Measurements from ENCODE around the gene ADAMTS2. TPM values are rescaled to one million over a fixed set of nuclear protein-coding genes. Genes with fewer than 3 reads are reported as not detected.

Gene ADAMTS2
- total RNA-seq, 1 experiment from 2014 or later = 3.9 TPM

DNA sequence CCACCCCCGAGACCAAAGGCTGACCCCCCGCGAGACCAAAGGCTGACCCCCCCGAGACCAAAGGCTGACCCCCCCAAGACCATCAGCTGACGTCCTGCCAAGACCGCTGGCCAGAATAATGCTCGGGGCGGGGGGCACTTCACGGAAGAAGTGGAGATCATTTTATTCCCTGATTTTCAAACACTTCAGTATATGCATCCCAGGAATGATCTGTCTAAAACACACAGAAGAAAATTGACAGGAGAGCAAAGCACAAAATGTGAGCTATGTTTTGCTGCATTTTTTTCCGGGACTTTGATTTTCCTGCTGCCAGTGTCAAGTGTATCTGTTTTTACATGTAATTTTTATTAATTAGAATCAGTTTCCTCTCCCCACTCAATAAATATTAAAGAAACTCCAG lies 67.1 kb downstream of the ADAMTS2 start:
- BruUV-seq (replicated peaks) = no TSS peak
- no peaks in the 10 kb centered on the region for H3K9me3 ChIP-seq (ENCODE audit: control insufficient read depth in 1 of 2, insufficient read depth in 1 of 2, low read depth in 1 of 2, low read length in 2 of 2)
- TF ChIP-seq YY1 (IDR thresholded peaks at IDR 0.05; ENCODE audit: extremely low read depth, insufficient replicate concordance, low read depth, low read length) (no peak), ELF1 (IDR thresholded peaks at IDR 0.05; ENCODE audit: borderline replicate concordance, low read depth) (no peak), TCF7L2 (IDR thresholded peaks at IDR 0.05; ENCODE audit: borderline replicate concordance, extremely low read depth, insufficient read depth, insufficient read length) (no peak), EGR1 (IDR thresholded peaks at IDR 0.05; ENCODE audit: low read depth) (no peak)
- no peaks in the 10 kb centered on the region for H4K20me1 ChIP-seq (ENCODE audit: insufficient read depth)
- ChIA-PET POLR2A (no interaction called here), CTCF (no interaction called here), RAD21 (ENCODE audit: low non-redundant PET in 1 of 2, low total read pairs in 2 of 2, uncharacterized antibody in 2 of 2, unreplicated experiment in 2 of 2) (no interaction called here)
- H3K9me2 ChIP-seq (ENCODE audit: insufficient read depth) = no peaks in the 10 kb centered on the region
- H3K27me3 ChIP-seq (ENCODE audit: insufficient read depth, low read length) = no peaks in the 10 kb centered on the region
- no peak overlapping the region for H3K4me3 ChIP-seq (replicated peaks in 1 of 2; ENCODE audit: low read depth in 1 of 2, low read length in 2 of 2)
- H2AFZ ChIP-seq (ENCODE audit: low read depth, low read length, poor library complexity, severe bottlenecking) = no peak overlapping the region
- ATAC-seq (no peak), DNase-seq (ENCODE audit: low read depth, low spot score) (no peak)
- H3K36me3 ChIP-seq (ENCODE audit: control insufficient read depth in 1 of 2, insufficient read depth in 2 of 2, low read length in 2 of 2) = no peaks in the 10 kb centered on the region
- no peak overlapping the region for H3K27ac ChIP-seq (ENCODE audit: low read depth, low read length)
- no peak overlapping the region for H3K9ac ChIP-seq (ENCODE audit: low read length)
- no peaks in the 10 kb centered on the region for H3K79me2 ChIP-seq (ENCODE audit: insufficient read depth, low read length)
- peaks cover 0 to 13% of the 10 kb centered on the region in 2 experiments; a peak in 2 of 4 replicates for H3K4me1 ChIP-seq (ENCODE audit: control insufficient read depth in 1 of 2, insufficient read depth in 2 of 2, low read length in 2 of 2)
- no peak overlapping the region for H3K4me2 ChIP-seq (ENCODE audit: low read length)
- intact Hi-C loops (cut with micrococcal nuclease) = no loop called here

DNA sequence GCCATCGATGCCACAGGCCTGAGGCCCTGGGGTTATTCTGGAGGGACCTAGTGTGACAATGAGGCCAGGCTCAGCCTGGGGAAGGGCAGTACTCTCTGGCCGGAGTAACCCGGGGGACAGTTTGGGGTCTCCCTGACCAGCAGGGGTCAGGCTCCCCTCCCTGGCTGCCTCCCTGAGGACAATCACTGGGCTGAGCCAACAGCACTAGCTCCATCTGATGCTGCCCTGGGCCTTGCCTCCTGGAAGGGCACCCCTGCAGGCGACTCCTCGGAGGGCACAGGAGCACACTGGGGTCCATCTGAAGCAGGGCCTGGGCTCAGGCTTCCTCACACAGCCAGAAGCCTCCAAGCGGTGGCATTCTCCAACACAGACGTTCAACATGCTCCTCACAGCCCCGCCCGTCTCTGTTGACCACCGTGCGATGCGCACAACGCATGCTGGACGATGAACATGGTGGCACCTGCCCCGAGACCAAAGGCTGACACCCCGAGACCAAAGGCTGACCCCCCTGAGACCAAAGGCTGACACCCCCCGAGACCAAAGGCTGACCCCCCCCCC lies 68.3 kb downstream of the ADAMTS2 start:
- RAD21 ChIA-PET (ENCODE audit: low non-redundant PET in 1 of 2, low total read pairs in 2 of 2, uncharacterized antibody in 2 of 2, unreplicated experiment in 2 of 2) = no interaction called here

More for the DNA sequence above, 68.3 kb downstream of the ADAMTS2 start:
- Histone ChIP-seq H3K27me3 (ENCODE audit: insufficient read depth, low read length) (no peaks in the 10 kb centered on the region), H3K4me2 (ENCODE audit: low read length) (no peak overlapping the region), H3K36me3 (ENCODE audit: control insufficient read depth in 1 of 2, insufficient read depth in 2 of 2, low read length in 2 of 2) (no peaks in the 10 kb centered on the region), H3K4me3 (replicated peaks in 1 of 2; ENCODE audit: low read depth in 1 of 2, low read length in 2 of 2) (no peak overlapping the region), H3K9ac (ENCODE audit: low read length) (no peak overlapping the region), H4K20me1 (ENCODE audit: insufficient read depth) (no peaks in the 10 kb centered on the region), H3K4me1 (ENCODE audit: control insufficient read depth in 1 of 2, insufficient read depth in 2 of 2, low read length in 2 of 2) (peaks cover 0 to 13% of the 10 kb centered on the region in 2 experiments; a peak in 2 of 4 replicates), H3K27ac (ENCODE audit: low read depth, low read length) (no peak overlapping the region), H3K79me2 (ENCODE audit: insufficient read depth, low read length) (no peaks in the 10 kb centered on the region), H2AFZ (ENCODE audit: low read depth, low read length, poor library complexity, severe bottlenecking) (no peak overlapping the region), H3K9me2 (ENCODE audit: insufficient read depth) (no peaks in the 10 kb centered on the region), H3K9me3 (ENCODE audit: control insufficient read depth in 1 of 2, insufficient read depth in 1 of 2, low read depth in 1 of 2, low read length in 2 of 2) (no peaks in the 10 kb centered on the region)
- DNase-seq (ENCODE audit: low read depth, low spot score) (no peak), ATAC-seq (no peak)
- intact Hi-C loops (cut with micrococcal nuclease) = no loop called here
- POLR2A ChIA-PET = no interaction called here
- CTCF ChIA-PET = no interaction called here
- TF ChIP-seq ZFX (IDR thresholded peaks at IDR 0.05) = no peak
- TF ChIP-seq RAD21 (IDR thresholded peaks at IDR 0.05; ENCODE audit: low read depth) = peak; percentile 13; the same call in 1 of the 2 replicates
- TF ChIP-seq, protein P1, sequence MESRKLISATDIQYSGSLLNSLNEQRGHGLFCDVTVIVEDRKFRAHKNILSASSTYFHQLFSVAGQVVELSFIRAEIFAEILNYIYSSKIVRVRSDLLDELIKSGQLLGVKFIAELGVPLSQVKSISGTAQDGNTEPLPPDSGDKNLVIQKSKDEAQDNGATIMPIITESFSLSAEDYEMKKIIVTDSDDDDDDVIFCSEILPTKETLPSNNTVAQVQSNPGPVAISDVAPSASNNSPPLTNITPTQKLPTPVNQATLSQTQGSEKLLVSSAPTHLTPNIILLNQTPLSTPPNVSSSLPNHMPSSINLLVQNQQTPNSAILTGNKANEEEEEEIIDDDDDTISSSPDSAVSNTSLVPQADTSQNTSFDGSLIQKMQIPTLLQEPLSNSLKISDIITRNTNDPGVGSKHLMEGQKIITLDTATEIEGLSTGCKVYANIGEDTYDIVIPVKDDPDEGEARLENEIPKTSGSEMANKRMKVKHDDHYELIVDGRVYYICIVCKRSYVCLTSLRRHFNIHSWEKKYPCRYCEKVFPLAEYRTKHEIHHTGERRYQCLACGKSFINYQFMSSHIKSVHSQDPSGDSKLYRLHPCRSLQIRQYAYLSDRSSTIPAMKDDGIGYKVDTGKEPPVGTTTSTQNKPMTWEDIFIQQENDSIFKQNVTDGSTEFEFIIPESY (IDR thresholded peaks at IDR 0.05; ENCODE audit: extremely low read depth, insufficient replicate concordance, low read length) = no peak
- TF ChIP-seq, protein P2, sequence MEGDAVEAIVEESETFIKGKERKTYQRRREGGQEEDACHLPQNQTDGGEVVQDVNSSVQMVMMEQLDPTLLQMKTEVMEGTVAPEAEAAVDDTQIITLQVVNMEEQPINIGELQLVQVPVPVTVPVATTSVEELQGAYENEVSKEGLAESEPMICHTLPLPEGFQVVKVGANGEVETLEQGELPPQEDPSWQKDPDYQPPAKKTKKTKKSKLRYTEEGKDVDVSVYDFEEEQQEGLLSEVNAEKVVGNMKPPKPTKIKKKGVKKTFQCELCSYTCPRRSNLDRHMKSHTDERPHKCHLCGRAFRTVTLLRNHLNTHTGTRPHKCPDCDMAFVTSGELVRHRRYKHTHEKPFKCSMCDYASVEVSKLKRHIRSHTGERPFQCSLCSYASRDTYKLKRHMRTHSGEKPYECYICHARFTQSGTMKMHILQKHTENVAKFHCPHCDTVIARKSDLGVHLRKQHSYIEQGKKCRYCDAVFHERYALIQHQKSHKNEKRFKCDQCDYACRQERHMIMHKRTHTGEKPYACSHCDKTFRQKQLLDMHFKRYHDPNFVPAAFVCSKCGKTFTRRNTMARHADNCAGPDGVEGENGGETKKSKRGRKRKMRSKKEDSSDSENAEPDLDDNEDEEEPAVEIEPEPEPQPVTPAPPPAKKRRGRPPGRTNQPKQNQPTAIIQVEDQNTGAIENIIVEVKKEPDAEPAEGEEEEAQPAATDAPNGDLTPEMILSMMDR (IDR thresholded peaks at IDR 0.05 in 2 of 3, conservative IDR thresholded peaks at IDR 0.05 in 1 of 3; ENCODE audit: borderline replicate concordance in 1 of 3, insufficient read depth in 1 of 3, low read depth in 2 of 3, low read length in 2 of 3) = 0 out of 6 replicates have a peak, but pooled peaks of 1 of the 3 experiments have one; percentile 6
- no TSS peak for BruUV-seq (replicated peaks)

Data from HCT116 (cell line).